T-helper 1 cell treated with Interleukin-12 subunit alpha and Interleukin-12 subunit beta and Interleukin-4 antibody, amounts not matched to agents 30 μg/mL and 1 μg/mL, for 36 hours (primary cell): Measurements from ENCODE around the gene KAT2A.
"Not testable (repeated sequence)": the region's sequence is repeated elsewhere in the genome, so short reads cannot be mapped to it uniquely, and the experiment has no call there.

Experiments
- H3K27ac Mint-ChIP-seq: one replicate; pipeline ENCODE4 v1.8.0; 2021; ENCODE audit warnings: mild to moderate bottlenecking, mixed read lengths
- H3K27me3 Mint-ChIP-seq: one replicate; pipeline ENCODE4 v1.8.0; 2021; ENCODE audit warnings: low read depth, mixed read lengths
- H3K36me3 Mint-ChIP-seq: one replicate; pipeline ENCODE4 v1.8.0; 2021; ENCODE audit warnings: low read depth, mixed read lengths
- H3K4me1 Mint-ChIP-seq: one replicate; pipeline ENCODE4 v1.8.0; 2021; ENCODE audit warnings: low read depth, mixed read lengths
- H3K4me3 Mint-ChIP-seq: one replicate; pipeline ENCODE4 v1.8.0; 2021; ENCODE audit warnings: mild to moderate bottlenecking, moderate library complexity, mixed read lengths
- H3K9me3 Mint-ChIP-seq: one replicate; pipeline ENCODE4 v1.8.0; 2021; ENCODE audit warnings: mixed read lengths

KAT2A gene

DNA sequence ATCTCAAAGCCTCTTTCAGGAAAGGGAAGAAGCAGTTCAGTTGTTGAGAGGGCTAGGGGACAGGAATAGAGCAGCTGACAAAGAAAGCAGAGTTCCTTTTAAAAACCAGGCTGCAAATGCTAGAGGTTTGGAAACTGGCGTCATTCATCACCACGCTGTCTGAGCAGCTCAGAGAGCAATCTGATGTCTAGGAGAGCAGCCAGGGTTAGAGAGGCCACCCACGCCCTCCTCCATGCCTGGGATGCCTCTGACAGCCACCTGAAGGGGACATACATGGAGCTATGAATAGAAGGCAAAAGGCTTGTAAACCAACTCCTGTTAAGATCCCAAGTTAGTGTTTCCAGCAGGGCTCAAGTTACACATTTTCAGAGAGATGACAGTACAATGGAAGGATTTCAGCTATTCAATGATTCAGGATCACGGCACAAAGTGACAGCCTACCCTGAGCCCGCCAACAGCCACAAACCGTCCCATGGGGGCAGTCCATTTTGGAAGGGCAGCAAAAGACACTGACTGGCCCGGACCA lies 21.3 kb upstream of the KAT2A start:
- Mint-ChIP-seq H3K4me1 (peaks cover 9% of the 10 kb centered on the region), H3K4me3 (no peak overlapping the region), H3K9me3 (no peaks in the 10 kb centered on the region)

DNA sequence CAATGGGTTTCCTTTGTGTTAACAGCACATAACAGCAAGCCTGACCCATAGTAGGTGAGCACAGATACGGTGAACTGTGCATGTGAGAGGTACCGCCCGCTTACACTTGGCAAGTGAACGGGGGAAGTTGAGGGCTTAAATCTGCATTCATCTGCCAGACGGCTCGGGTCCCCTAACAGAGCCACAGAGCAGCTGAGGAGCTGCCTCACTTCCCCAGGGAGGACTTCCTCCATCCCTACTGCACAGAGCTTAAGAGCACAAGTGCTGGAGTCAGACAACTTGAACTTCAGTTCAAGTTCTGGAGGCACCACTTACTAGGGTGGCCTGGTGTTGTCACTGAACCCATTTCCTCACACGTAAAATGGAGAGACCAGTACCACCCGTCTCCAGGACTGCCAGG lies 20.2 kb upstream of the KAT2A start:
- Mint-ChIP-seq H3K27me3 (no peaks in the 10 kb centered on the region), H3K36me3 (peaks cover 7% of the 10 kb centered on the region), H3K4me1 (peaks cover 10% of the 10 kb centered on the region), H3K4me3 (no peak overlapping the region), H3K9me3 (no peaks in the 10 kb centered on the region), H3K27ac (no peak overlapping the region)

More for the DNA sequence above, 21.3 kb upstream of the KAT2A start:
- Mint-ChIP-seq H3K36me3 (peaks cover 12% of the 10 kb centered on the region), H3K27me3 (no peaks in the 10 kb centered on the region), H3K27ac (no peak overlapping the region)

DNA sequence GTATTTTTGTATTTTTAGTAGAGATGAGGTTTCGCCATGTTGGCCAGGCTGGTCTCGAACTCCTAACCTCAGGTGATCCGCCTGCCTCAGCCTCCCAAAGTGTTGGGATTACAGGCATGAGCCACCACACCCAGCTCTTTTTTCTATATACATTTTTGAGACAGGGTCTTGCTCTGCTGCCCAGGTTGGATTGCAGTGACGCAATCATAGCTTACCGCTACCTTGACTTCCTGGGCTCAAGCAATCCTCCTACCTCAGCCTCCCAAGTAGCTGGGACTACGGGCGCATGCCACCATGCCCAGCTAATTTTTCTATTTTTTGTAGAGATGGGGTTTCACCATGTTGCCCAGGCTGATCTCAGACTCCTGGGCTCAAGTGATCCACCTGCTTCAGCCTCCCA lies 19.5 kb upstream of the KAT2A start:
- not testable (repeated sequence) for H3K4me3 Mint-ChIP-seq, H3K27me3 Mint-ChIP-seq, H3K36me3 Mint-ChIP-seq, H3K27ac Mint-ChIP-seq, H3K9me3 Mint-ChIP-seq
- H3K4me1 Mint-ChIP-seq, result peaks cover 16% of the 10 kb centered on the region

DNA sequence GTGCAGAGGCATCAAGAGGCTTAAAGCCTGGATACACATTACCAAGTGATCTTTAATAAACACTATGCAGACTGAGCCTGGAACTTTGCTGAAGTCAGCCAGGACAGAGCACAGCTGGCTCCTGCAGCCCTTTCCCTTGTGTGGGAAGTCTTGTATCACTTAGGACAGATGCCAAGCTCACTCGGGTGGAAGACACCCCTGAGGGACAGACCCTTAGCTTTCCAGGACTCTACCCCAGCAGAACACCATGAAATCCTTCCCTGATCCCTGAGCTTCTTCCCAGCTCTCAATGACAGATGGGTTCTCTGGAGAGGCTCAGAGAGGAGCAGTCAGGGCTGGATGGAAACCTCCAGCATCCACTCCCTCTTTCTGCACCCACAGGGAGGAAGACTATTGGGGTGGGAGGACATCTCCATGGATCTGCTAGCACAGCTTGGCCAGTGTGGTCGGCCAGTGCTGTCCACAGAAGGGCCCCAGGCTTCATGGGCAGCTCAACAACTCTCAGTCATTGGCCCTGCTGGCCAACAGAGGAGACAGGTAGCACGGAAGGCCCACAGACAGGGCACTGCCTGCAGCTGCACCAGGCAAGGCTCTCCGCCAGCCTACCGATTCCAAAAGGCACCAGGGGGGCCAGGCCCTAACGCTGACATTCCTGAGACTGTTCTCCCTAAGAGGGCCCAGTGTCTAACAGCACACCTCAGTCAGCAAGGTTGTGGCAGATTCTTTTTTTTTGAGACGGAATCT lies 17.8 kb upstream of the KAT2A start:
- no peaks in the 10 kb centered on the region for H3K9me3 Mint-ChIP-seq
- H3K27me3 Mint-ChIP-seq, result no peaks in the 10 kb centered on the region
- H3K4me1 Mint-ChIP-seq, result peaks cover 20% of the 10 kb centered on the region
- no peak overlapping the region for H3K27ac Mint-ChIP-seq
- peaks cover 5% of the 10 kb centered on the region for H3K36me3 Mint-ChIP-seq
- H3K4me3 Mint-ChIP-seq, result no peak overlapping the region

DNA sequence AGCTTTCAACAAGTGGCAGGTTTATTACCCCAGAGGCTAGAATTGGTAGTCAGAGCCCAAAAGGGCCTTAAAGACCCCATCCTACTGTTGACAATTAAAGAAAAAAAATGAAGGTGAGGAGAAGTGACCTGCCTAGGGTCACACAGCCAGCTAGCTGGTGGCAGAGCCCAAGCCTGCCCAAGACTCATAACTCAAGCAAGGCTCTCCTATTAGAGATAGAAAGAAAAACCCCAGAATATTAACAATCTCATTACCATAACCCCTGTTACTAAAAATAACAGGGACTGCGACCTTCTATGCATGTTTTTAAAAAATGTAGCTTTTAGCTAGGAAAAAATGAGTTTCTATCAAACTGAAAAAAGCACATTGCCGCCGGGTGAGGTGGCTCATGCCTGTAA lies 15.5 kb upstream of the KAT2A start:
- H3K36me3 Mint-ChIP-seq, result peaks cover 4% of the 10 kb centered on the region
- H3K4me3 Mint-ChIP-seq, result no peak overlapping the region
- H3K27ac Mint-ChIP-seq, result no peak overlapping the region
- H3K9me3 Mint-ChIP-seq, result no peaks in the 10 kb centered on the region
- peaks cover 35% of the 10 kb centered on the region for H3K4me1 Mint-ChIP-seq
- no peaks in the 10 kb centered on the region for H3K27me3 Mint-ChIP-seq

DNA sequence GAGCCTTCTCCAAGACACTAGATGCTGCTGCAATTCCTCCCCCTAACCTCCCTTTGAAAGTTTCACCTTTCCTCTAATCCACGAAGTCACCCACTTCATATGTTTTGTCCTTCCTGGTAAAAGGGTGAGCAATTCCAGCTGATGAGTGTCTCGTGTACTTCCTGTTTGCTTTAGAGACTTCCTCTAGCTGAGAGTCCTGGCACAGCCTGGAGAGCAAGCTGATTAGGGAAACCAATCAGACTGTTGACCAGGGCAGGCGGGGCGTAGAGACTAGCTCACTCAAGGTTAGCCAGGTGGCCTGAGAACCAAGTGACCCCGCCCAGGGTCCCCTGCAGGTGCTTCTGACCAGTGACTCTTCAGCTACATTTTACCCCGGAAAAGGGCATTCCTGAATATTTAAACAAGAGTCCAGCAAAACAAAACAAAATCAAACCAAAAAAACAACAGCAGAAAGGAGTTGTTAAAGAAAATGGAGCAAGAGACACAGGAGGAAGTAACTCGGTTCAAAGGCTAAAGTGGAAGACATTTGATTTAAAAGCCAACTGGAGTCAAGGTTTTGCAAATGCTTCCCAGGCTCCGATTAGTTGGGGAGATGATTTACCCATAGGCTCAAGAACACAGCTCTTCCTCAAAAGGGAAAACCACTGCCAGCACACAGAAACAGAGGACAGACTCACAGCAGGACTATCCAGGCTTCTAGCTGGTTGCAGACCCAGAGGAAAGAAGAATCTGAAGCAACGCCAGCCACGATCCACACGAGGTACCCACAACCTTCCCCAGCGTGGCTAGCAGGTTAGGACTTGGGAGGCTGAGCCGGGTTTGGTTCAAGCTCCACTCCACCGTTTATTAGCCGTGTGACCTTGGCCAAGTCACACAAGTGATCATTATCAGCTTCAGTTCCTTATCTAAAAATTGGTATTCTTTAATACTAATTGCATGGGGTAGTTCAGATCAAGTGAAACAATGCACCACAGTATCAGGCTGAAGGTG lies 14.8 kb upstream of the KAT2A start:
- no peaks in the 10 kb centered on the region for H3K27me3 Mint-ChIP-seq
- H3K4me1 Mint-ChIP-seq, result peaks cover 35% of the 10 kb centered on the region
- H3K27ac Mint-ChIP-seq, result peak overlapping the region; percentile 26
- H3K36me3 Mint-ChIP-seq, result peaks cover 4% of the 10 kb centered on the region
- H3K9me3 Mint-ChIP-seq, result no peaks in the 10 kb centered on the region
- no peak overlapping the region for H3K4me3 Mint-ChIP-seq

GRCh38 chr17:42135151-42135550 lies 14.0 kb upstream of the KAT2A start:
- Mint-ChIP-seq H3K27me3 (no peaks in the 10 kb centered on the region), H3K36me3 (peaks cover 9% of the 10 kb centered on the region), H3K4me1 (peaks cover 34% of the 10 kb centered on the region), H3K27ac (no peak overlapping the region), H3K4me3 (no peak overlapping the region), H3K9me3 (no peaks in the 10 kb centered on the region)

GRCh38 chr17:42133461-42134041 lies 12.4 kb upstream of the KAT2A start:
- H3K4me1 Mint-ChIP-seq, result peaks cover 32% of the 10 kb centered on the region
- peak overlapping the region; percentile 39 for H3K27ac Mint-ChIP-seq
- no peaks in the 10 kb centered on the region for H3K27me3 Mint-ChIP-seq
- H3K36me3 Mint-ChIP-seq, result peaks cover 15% of the 10 kb centered on the region
- no peak overlapping the region for H3K4me3 Mint-ChIP-seq
- H3K9me3 Mint-ChIP-seq, result no peaks in the 10 kb centered on the region

GRCh38 chr17:42132941-42133340 lies 11.8 kb upstream of the KAT2A start:
- peaks cover 32% of the 10 kb centered on the region for H3K4me1 Mint-ChIP-seq
- H3K27ac Mint-ChIP-seq, result peak overlapping the region; percentile 39
- peaks cover 21% of the 10 kb centered on the region for H3K36me3 Mint-ChIP-seq

GRCh38 chr17:42131981-42132432 lies 10.8 kb upstream of the KAT2A start:
- Mint-ChIP-seq H3K27ac (no peak overlapping the region), H3K36me3 (peaks cover 25% of the 10 kb centered on the region)

More at GRCh38 chr17:42132941-42133340, 11.8 kb upstream of the KAT2A start:
- no peaks in the 10 kb centered on the region for H3K27me3 Mint-ChIP-seq
- peak overlapping the region; percentile 1 for H3K4me3 Mint-ChIP-seq
- no peaks in the 10 kb centered on the region for H3K9me3 Mint-ChIP-seq

DNA sequence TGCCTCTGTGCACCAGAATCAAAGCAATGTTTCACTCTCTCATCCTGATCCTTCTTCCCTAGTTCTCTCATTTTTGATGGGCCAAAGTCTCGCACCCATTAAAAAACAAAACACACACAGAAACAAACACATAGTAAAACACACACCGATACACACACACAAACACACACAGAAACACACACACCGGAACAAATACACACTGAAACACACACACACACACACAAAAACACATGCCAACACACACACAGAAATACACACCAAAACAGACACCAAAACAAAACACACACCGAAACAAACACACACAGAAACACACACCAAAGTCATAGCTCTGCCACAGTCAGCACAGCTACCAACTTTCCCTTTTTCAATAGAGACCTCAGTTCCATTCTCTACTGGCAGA lies 10.1 kb upstream of the KAT2A start:
- Mint-ChIP-seq H3K27me3 (no peaks in the 10 kb centered on the region), H3K4me1 (peaks cover 33% of the 10 kb centered on the region), H3K36me3 (peaks cover 29% of the 10 kb centered on the region), H3K9me3 (no peaks in the 10 kb centered on the region), H3K4me3 (no peak overlapping the region), H3K27ac (peak overlapping the region; percentile 2)

More at GRCh38 chr17:42131981-42132432, 10.8 kb upstream of the KAT2A start:
- Mint-ChIP-seq H3K27me3 (no peaks in the 10 kb centered on the region), H3K4me1 (peaks cover 34% of the 10 kb centered on the region), H3K4me3 (no peak overlapping the region), H3K9me3 (no peaks in the 10 kb centered on the region)

GRCh38 chr17:42130310-42130936 lies 9.3 kb upstream of the KAT2A start:
- Mint-ChIP-seq H3K4me3 (no peak overlapping the region), H3K36me3 (peaks cover 33% of the 10 kb centered on the region), H3K9me3 (no peaks in the 10 kb centered on the region), H3K4me1 (peaks cover 26% of the 10 kb centered on the region), H3K27ac (no peak overlapping the region), H3K27me3 (no peaks in the 10 kb centered on the region)

- Mint-ChIP-seq H3K27me3 (no peaks in the 10 kb centered on the region), H3K9me3 (no peaks in the 10 kb centered on the region), H3K4me1 (peaks cover 23% of the 10 kb centered on the region), H3K4me3 (no peak overlapping the region), H3K36me3 (peaks cover 38% of the 10 kb centered on the region), H3K27ac (no peak overlapping the region)
Observed at GRCh38 chr17:42129109-42129837, 8.1 kb upstream of the KAT2A start.
